Lower leg skin (tissue), 4 donors: ENCODE measurements around the gene GFOD2. TPM values are rescaled to one million over a fixed set of nuclear protein-coding genes. Genes with fewer than 3 reads are reported as not detected.

Experiments
- DNase-seq, 2 donors: peaks; one replicate each; pipeline ENCODE4 v3.0.0-alpha.2; 2019; ENCODE audit warnings: low spot score in 2 of 2
- H3K4me3 ChIP-seq: fragments of 200-600 bp; sonication (generic); 2 replicates; pipeline ENCODE4 v1.5.1; 2017; ENCODE audit warnings: mild to moderate bottlenecking, low read depth; ENCODE audit not compliant: poor library complexity, severe bottlenecking
- POLR2A ChIP-seq, 2 donors: fragments of 450-650 bp; IDR thresholded peaks; one replicate each; pipeline ENCODE4 v1.6.1; 2016 to 2017; ENCODE audit warnings: antibody characterized with exemption in 2 of 2, mild to moderate bottlenecking in 1 of 2, moderate library complexity in 1 of 2
- WGBS, 2 donors: methylation state at CpG; one replicate each; pipeline ENCODE4 v1.1.5; 2018; 5-methylcytosine and 5-hydroxymethylcytosine counted together
- intact Hi-C: fragments of 100-400 bp; cut with DNase I; formaldehyde crosslinking; loops from one replicate; pipeline ENCODE4 v1.15.0; 2023; ENCODE audit warnings: low total_unique reads
- total RNA-seq, 4 donors: library from RNA; depleted of rRNA; stranded (reverse); fragments of >200 nt; gene quantifications; one replicate each; pipeline ENCODE4 v1.1.0, GENCODE V29; 2016
- TF ChIP-seq, protein P1 (sequence below), 3 donors: fragments of 450-650 bp; IDR thresholded peaks; one replicate each; pipeline ENCODE4 v1.5.1; 2016; ENCODE audit warnings: antibody characterized with exemption in 3 of 3, mild to moderate bottlenecking in 3 of 3, moderate library complexity in 2 of 3

Gene GFOD2
- total RNA-seq, 4 donors from 2014 or later = 31.7 to 41.4 (median 33.5) TPM

DNA sequence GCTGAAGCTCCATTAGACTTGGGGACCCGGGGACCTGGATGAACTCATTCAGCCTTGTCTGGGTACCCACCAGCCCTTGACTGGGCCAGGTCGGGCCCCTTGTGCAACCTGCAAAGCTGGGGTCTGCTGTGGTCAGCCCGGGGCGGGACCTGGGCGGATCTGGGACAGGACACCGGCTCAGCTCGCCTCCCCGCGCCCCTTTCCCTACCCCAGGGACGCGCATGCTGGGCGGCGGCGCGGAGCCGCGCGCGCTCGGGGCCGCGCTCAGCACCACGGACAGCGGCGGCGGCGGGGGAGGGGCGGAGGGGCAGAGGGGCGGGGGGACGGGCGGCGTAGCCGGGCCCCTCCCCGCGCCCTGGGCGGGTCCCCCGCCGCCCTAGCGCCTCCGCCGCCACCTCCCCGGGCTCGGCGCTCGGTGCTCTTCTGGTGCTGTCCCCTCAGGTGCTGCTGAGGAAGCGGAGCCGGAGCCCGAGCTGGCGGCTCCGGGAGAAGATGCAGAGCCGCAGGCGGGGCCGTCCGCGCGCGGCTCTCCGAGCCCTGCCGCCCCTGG is 66.5 kb downstream of the GFOD2 start:
- DNase-seq = no peak
- 22% methylated on average over 2 of the region's 59 CpGs; no CpG with 5 or more reads in 1 of the 2 donors for WGBS, 2 donors

DNA sequence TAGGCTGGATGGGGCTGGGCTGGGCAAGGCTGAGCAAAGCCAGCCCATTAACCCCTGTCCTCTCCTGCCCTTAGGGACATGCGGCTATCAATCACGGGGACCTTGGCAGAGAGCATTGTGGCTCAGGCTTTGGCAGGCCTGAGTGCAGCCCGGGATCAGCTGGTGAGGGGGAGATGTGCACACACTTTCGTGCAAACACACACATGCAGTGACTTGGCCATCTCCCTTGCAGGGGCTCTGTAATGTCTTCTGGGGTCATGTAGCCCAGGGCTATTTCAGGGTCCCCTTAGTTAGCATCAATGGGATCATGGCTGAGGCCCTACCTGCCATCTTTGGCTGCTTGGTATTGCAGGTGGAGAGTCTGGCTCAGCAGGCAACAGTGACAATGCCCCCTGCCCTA is 67.3 kb downstream of the GFOD2 start:
- WGBS, 2 donors = 85 to 100% methylated on average over 1 to 4 of the region's 4 CpGs
- intact Hi-C loops = no loop called here
- DNase-seq = no peak
- TF ChIP-seq POLR2A (IDR thresholded peaks at IDR 0.05) = no peak
- TF ChIP-seq, protein P1, sequence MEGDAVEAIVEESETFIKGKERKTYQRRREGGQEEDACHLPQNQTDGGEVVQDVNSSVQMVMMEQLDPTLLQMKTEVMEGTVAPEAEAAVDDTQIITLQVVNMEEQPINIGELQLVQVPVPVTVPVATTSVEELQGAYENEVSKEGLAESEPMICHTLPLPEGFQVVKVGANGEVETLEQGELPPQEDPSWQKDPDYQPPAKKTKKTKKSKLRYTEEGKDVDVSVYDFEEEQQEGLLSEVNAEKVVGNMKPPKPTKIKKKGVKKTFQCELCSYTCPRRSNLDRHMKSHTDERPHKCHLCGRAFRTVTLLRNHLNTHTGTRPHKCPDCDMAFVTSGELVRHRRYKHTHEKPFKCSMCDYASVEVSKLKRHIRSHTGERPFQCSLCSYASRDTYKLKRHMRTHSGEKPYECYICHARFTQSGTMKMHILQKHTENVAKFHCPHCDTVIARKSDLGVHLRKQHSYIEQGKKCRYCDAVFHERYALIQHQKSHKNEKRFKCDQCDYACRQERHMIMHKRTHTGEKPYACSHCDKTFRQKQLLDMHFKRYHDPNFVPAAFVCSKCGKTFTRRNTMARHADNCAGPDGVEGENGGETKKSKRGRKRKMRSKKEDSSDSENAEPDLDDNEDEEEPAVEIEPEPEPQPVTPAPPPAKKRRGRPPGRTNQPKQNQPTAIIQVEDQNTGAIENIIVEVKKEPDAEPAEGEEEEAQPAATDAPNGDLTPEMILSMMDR (IDR thresholded peaks at IDR 0.05) = no peak
- H3K4me3 ChIP-seq = no peak overlapping the region

More for the DNA sequence above, 66.5 kb downstream of the GFOD2 start:
- no peak for TF ChIP-seq POLR2A (IDR thresholded peaks at IDR 0.05)
- TF ChIP-seq, protein P1 (IDR thresholded peaks at IDR 0.05) = no peak
- intact Hi-C loops = no loop called here
- no peak overlapping the region for H3K4me3 ChIP-seq

DNA sequence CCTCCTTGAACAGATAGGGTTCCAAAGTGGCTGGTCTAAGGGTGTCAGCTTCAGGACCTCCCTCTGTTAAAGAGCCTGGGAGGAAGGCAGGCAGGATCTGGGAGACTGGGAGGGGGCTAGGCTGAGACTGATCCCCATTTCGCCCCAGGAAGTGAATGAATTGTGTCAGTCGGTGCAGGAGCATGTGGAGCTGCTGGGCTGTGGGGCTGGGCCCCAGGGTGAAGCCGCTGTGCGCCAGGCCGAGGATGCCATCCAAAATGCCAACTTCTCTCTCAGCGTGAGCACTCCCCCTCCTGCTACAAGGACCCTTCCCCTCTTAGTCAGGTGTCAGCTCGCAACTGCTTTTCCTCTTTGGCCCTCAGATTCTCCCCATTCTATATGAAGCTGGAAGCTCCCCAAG is 68.1 kb downstream of the GFOD2 start:
- no peak for TF ChIP-seq POLR2A (IDR thresholded peaks at IDR 0.05)
- TF ChIP-seq, protein P1 (IDR thresholded peaks at IDR 0.05) = no peak
- no peak overlapping the region for H3K4me3 ChIP-seq
- 72 to 90% methylated on average over 5 to 7 of the region's 7 CpGs for WGBS, 2 donors
- intact Hi-C loops = no loop called here
- no peak for DNase-seq

DNA sequence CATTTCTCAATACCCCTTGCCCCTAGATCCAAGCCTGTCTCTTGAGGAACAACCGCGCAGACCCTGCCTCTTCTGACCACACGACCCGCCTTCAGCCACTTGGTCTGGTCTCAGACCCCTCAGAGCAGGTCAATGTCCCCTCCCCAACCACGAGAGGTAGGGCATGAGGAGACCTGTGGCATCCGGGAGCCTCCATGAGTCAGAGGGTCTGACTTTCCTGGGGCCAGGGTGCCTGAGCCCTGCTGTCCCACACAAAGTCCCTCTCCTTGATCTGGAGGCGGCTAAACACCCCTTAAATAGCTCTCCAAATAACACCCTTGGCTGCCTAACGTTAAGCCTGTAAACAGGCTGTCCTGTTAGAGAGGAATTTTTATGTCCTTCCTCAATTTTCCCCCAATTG is 69.1 kb downstream of the GFOD2 start:
- H3K4me3 ChIP-seq = no peak overlapping the region
- intact Hi-C loops = no loop called here
- WGBS, 2 donors = 58 to 64% methylated on average over 8 of the region's 8 CpGs
- DNase-seq = no peak
- TF ChIP-seq, protein P1 (IDR thresholded peaks at IDR 0.05) = no peak
- no peak for TF ChIP-seq POLR2A (IDR thresholded peaks at IDR 0.05)

DNA sequence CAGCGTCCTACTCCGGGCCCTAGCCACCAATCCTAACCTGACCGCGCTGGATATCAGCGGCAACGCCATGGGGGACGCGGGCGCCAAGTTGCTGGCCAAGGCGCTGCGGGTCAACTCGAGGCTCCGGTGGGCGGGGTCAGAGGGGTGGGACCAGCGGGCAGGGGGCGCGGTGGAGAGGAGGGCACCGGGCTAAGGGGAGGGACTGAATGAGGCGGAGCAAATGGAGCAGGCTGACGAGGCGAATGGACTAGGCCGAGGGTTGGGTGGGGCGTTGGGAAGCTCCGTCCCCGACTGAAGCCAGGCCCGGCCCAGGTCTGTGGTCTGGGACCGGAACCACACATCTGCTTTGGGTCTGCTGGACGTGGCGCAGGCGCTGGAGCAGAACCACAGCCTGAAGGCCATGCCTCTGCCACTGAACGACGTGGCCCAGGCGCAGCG is 69.6 kb downstream of the GFOD2 start:
- intact Hi-C loops = no loop called here
- TF ChIP-seq, protein P1 (IDR thresholded peaks at IDR 0.05) = no peak
- no peak for TF ChIP-seq POLR2A (IDR thresholded peaks at IDR 0.05)
- no peak for DNase-seq
- whole genome bisulfite sequencing, 2 donors = 21 to 24% methylated on average over 27 to 34 of the region's 34 CpGs
- no peak overlapping the region for H3K4me3 ChIP-seq
